ENCODE results near the gene SLC1A1.

The SLC1A1 gene

GRCh38 chr9:4563105-4563504 is 72.8 kb downstream of the SLC1A1 start:
- DNase-seq (ENCODE audit: low read depth), result no peak
- no peak for TF ChIP-seq CTCF (IDR thresholded peaks at IDR 0.05; ENCODE audit: low read length, missing control alignments)
- H3K4me3 ChIP-seq (replicated peaks; ENCODE audit: low read depth, low read length), result no peak overlapping the region

- H3K4me3 ChIP-seq (replicated peaks; ENCODE audit: low read depth, low read length), result no peak overlapping the region
- no peak for TF ChIP-seq CTCF (IDR thresholded peaks at IDR 0.05; ENCODE audit: low read length, missing control alignments)
- no peak for DNase-seq (ENCODE audit: low read depth)
These were observed 76.5 kb downstream of the SLC1A1 start for GRCh38 chr9:4566806-4567205.

GRCh38 chr9:4567601-4568000 is 77.3 kb downstream of the SLC1A1 start:
- no peak overlapping the region for H3K4me3 ChIP-seq (replicated peaks; ENCODE audit: low read depth, low read length)
- DNase-seq (ENCODE audit: low read depth), result no peak
- TF ChIP-seq CTCF (IDR thresholded peaks at IDR 0.05; ENCODE audit: low read length, missing control alignments), result no peak

GRCh38 chr9:4569101-4569500 is 78.8 kb downstream of the SLC1A1 start:
- no peak overlapping the region for H3K4me3 ChIP-seq (replicated peaks; ENCODE audit: low read depth, low read length)
- TF ChIP-seq CTCF (IDR thresholded peaks at IDR 0.05; ENCODE audit: low read length, missing control alignments), result no peak
- no peak for DNase-seq (ENCODE audit: low read depth)

- no peak overlapping the region for H3K4me3 ChIP-seq (replicated peaks; ENCODE audit: low read depth, low read length)
- TF ChIP-seq CTCF (IDR thresholded peaks at IDR 0.05; ENCODE audit: low read length, missing control alignments), result no peak
- no peak for DNase-seq (ENCODE audit: low read depth)
These were observed 82.0 kb downstream of the SLC1A1 start for GRCh38 chr9:4572184-4572826.

- no peak for TF ChIP-seq CTCF (IDR thresholded peaks at IDR 0.05; ENCODE audit: low read length, missing control alignments)
- DNase-seq (ENCODE audit: low read depth), result no peak
- no peak overlapping the region for H3K4me3 ChIP-seq (replicated peaks; ENCODE audit: low read depth, low read length)
These were observed 82.9 kb downstream of the SLC1A1 start for GRCh38 chr9:4573176-4573575.
